ENCODE data around the gene FUZ.

The FUZ gene

GRCh38 chr19:49805822-49806619 lies 7.1 kb downstream of the FUZ start:
- no peak for DNase-seq

- DNase-seq: no peak
Observed at GRCh38 chr19:49803529-49803856, 9.6 kb downstream of the FUZ start.

- DNase-seq: no peak
Observed at GRCh38 chr19:49802836-49803528, 10.1 kb downstream of the FUZ start.

- DNase-seq: no peak
Observed at GRCh38 chr19:49801966-49802661, 11.0 kb downstream of the FUZ start.

- no peak for DNase-seq
Observed at GRCh38 chr19:49801401-49801888, 11.6 kb downstream of the FUZ start.

GRCh38 chr19:49800771-49801170 lies 12.3 kb downstream of the FUZ start:
- DNase-seq: no peak

- no peak for DNase-seq
Observed at GRCh38 chr19:49799798-49800376, 13.2 kb downstream of the FUZ start.

- DNase-seq: no peak
Observed at GRCh38 chr19:49799271-49799797, 13.8 kb downstream of the FUZ start.

GRCh38 chr19:49798574-49798973 lies 14.5 kb downstream of the FUZ start:
- DNase-seq: no peak

- no peak for DNase-seq
Observed at GRCh38 chr19:49795615-49796014, 17.5 kb downstream of the FUZ start.

GRCh38 chr19:49793561-49793840 lies 19.6 kb downstream of the FUZ start:
- DNase-seq: no peak

GRCh38 chr19:49792829-49793560 lies 20.1 kb downstream of the FUZ start:
- DNase-seq: no peak

- DNase-seq: no peak
Observed at GRCh38 chr19:49791776-49792445, 21.2 kb downstream of the FUZ start.

GRCh38 chr19:49790866-49791265 lies 22.2 kb downstream of the FUZ start:
- DNase-seq: no peak

GRCh38 chr19:49788857-49789256 lies 24.2 kb downstream of the FUZ start:
- no peak for DNase-seq

- no peak for DNase-seq
Observed at GRCh38 chr19:49787746-49788145, 25.3 kb downstream of the FUZ start.

GRCh38 chr19:49786376-49786820 lies 26.7 kb downstream of the FUZ start:
- DNase-seq: no peak

- DNase-seq: no peak
Observed at GRCh38 chr19:49782515-49782914, 30.6 kb downstream of the FUZ start.

GRCh38 chr19:49781394-49781793 lies 31.7 kb downstream of the FUZ start:
- no peak for DNase-seq

- no peak for DNase-seq
Observed at GRCh38 chr19:49780861-49781260, 32.2 kb downstream of the FUZ start.

GRCh38 chr19:49779731-49780555 lies 33.1 kb downstream of the FUZ start:
- no peak for DNase-seq

All from activated CD8-positive, alpha-beta memory T cell treated with anti-CD3 and anti-CD28 coated beads for 24 hours (primary cell).